ENCODE data around the gene LRP2.

Gene LRP2

DNA sequence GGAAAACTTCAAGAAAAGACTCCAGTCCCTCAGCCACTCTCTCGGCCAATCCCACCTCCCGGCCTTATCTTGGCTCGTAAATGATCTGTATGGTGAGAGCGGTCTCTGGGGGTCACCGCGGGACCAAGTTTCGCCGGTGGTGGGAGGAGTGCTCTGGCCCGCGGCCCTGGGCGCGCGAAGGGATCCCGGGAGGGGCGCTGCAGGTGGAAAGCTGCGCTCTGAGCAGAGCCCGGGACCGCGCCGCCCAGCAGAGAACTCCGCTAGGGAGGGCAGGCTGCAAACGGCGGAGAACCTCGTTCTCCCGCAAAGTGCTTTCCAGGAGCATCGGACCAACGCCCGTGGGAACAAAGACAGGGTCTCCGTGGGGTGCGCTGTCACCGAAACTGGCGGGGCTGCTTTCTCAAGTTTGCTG is 622 bp downstream of the LRP2 start:
- H3K4me3 ChIP-seq (ENCODE audit: low read depth, low read length) = peak overlapping the region; percentile 44
- H3K4me1 ChIP-seq = peaks cover 11% of the 10 kb centered on the region
- H3K36me3 ChIP-seq (ENCODE audit: control insufficient read depth, insufficient read depth, low read length) = no peaks in the 10 kb centered on the region
- H3K9me3 ChIP-seq (ENCODE audit: control insufficient read depth, low read length) = no peaks in the 10 kb centered on the region
- peak overlapping the region; percentile 63 for H2AFZ ChIP-seq
- TF ChIP-seq, protein P1, sequence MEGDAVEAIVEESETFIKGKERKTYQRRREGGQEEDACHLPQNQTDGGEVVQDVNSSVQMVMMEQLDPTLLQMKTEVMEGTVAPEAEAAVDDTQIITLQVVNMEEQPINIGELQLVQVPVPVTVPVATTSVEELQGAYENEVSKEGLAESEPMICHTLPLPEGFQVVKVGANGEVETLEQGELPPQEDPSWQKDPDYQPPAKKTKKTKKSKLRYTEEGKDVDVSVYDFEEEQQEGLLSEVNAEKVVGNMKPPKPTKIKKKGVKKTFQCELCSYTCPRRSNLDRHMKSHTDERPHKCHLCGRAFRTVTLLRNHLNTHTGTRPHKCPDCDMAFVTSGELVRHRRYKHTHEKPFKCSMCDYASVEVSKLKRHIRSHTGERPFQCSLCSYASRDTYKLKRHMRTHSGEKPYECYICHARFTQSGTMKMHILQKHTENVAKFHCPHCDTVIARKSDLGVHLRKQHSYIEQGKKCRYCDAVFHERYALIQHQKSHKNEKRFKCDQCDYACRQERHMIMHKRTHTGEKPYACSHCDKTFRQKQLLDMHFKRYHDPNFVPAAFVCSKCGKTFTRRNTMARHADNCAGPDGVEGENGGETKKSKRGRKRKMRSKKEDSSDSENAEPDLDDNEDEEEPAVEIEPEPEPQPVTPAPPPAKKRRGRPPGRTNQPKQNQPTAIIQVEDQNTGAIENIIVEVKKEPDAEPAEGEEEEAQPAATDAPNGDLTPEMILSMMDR (IDR thresholded peaks at IDR 0.05) = no peak
- H3K27ac ChIP-seq = no peak overlapping the region
- H3K9ac ChIP-seq = no peak overlapping the region
- H3K4me2 ChIP-seq (ENCODE audit: low read length) = peak overlapping the region; percentile 89
- no peaks in the 10 kb centered on the region for H3K27me3 ChIP-seq (ENCODE audit: control insufficient read depth, insufficient read depth, low read length)
- H3K79me2 ChIP-seq = no peaks in the 10 kb centered on the region

DNA sequence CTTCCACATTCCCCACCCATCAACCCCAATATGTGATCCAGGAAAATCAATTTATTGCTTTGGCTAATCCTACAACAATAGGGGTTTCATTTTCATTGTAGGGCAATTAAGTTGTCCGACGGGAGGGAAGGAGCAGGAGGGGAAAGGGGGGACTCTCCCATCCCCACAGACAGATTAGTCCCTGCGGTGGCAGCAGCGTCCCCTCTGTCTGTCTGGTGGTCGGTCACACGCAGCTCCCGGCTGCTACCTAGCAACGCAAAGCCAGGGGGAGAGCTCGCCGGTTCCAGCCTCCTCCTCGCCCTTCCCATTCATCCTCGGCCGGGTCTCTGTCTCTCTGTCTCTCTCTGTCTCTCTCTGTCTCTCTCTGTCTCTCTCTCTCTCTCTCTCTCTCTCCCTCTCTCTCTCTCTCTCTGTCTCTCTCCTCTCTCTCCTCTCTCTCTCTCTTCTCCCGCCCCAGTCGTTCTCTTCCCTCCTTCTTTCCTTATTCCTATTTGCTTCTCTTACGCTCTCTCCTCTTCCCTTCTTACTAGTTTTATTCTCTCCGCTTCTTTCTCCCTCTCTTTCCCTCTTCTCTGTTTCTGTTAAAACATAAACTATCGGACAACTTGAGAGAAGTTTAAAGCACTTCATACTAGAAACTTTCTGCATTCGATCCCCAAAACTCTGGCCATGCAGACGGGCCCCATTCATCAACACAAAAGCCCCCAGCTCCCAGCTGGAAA is 1.2 kb downstream of the LRP2 start:
- H3K9ac ChIP-seq = no peak overlapping the region
- H3K79me2 ChIP-seq = no peaks in the 10 kb centered on the region
- H2AFZ ChIP-seq = peak overlapping the region; percentile 63
- no peaks in the 10 kb centered on the region for H3K9me3 ChIP-seq (ENCODE audit: control insufficient read depth, low read length)
- H3K36me3 ChIP-seq (ENCODE audit: control insufficient read depth, insufficient read depth, low read length) = no peaks in the 10 kb centered on the region
- H3K4me3 ChIP-seq (ENCODE audit: low read depth, low read length) = peak overlapping the region; percentile 44
- H3K4me1 ChIP-seq = peaks cover 11% of the 10 kb centered on the region
- H3K4me2 ChIP-seq (ENCODE audit: low read length) = peak overlapping the region; percentile 89
- no peak overlapping the region for H3K27ac ChIP-seq
- no peaks in the 10 kb centered on the region for H3K27me3 ChIP-seq (ENCODE audit: control insufficient read depth, insufficient read depth, low read length)
- TF ChIP-seq, protein P1 (IDR thresholded peaks at IDR 0.05) = no peak

GRCh38 chr2:169358016-169358415 is 4.3 kb downstream of the LRP2 start:
- Histone ChIP-seq H3K9ac (no peak overlapping the region), H3K27ac (no peak overlapping the region), H3K36me3 (ENCODE audit: control insufficient read depth, insufficient read depth, low read length) (no peaks in the 10 kb centered on the region), H3K4me3 (ENCODE audit: low read depth, low read length) (no peak overlapping the region), H3K79me2 (no peaks in the 10 kb centered on the region), H2AFZ (no peak overlapping the region), H3K4me1 (peaks cover 6% of the 10 kb centered on the region), H3K4me2 (ENCODE audit: low read length) (no peak overlapping the region), H3K9me3 (ENCODE audit: control insufficient read depth, low read length) (no peaks in the 10 kb centered on the region), H3K27me3 (ENCODE audit: control insufficient read depth, insufficient read depth, low read length) (no peaks in the 10 kb centered on the region)
- TF ChIP-seq, protein P1 (IDR thresholded peaks at IDR 0.05) = no peak

- Histone ChIP-seq H3K36me3 (ENCODE audit: control insufficient read depth, insufficient read depth, low read length) (no peaks in the 10 kb centered on the region), H3K4me1 (no peaks in the 10 kb centered on the region), H3K79me2 (no peaks in the 10 kb centered on the region), H3K4me3 (ENCODE audit: low read depth, low read length) (no peak overlapping the region), H3K9ac (no peak overlapping the region), H3K27ac (no peak overlapping the region), H3K4me2 (ENCODE audit: low read length) (no peak overlapping the region), H3K9me3 (ENCODE audit: control insufficient read depth, low read length) (no peaks in the 10 kb centered on the region), H3K27me3 (ENCODE audit: control insufficient read depth, insufficient read depth, low read length) (no peaks in the 10 kb centered on the region), H2AFZ (no peak overlapping the region)
- TF ChIP-seq, protein P1 (IDR thresholded peaks at IDR 0.05) = no peak
Measured at GRCh38 chr2:169354244-169354643, 8.1 kb downstream of the LRP2 start.

- Histone ChIP-seq H3K9ac (no peak overlapping the region), H3K79me2 (no peaks in the 10 kb centered on the region), H2AFZ (no peak overlapping the region), H3K4me1 (no peaks in the 10 kb centered on the region), H3K27ac (no peak overlapping the region), H3K9me3 (ENCODE audit: control insufficient read depth, low read length) (no peaks in the 10 kb centered on the region), H3K36me3 (ENCODE audit: control insufficient read depth, insufficient read depth, low read length) (no peaks in the 10 kb centered on the region), H3K4me3 (ENCODE audit: low read depth, low read length) (no peak overlapping the region), H3K4me2 (ENCODE audit: low read length) (no peak overlapping the region), H3K27me3 (ENCODE audit: control insufficient read depth, insufficient read depth, low read length) (no peaks in the 10 kb centered on the region)
- TF ChIP-seq, protein P1 (IDR thresholded peaks at IDR 0.05) = no peak
Measured at GRCh38 chr2:169351725-169352124, 10.6 kb downstream of the LRP2 start.
